ENCODE results near the gene PLXDC2.

Gene PLXDC2

DNA sequence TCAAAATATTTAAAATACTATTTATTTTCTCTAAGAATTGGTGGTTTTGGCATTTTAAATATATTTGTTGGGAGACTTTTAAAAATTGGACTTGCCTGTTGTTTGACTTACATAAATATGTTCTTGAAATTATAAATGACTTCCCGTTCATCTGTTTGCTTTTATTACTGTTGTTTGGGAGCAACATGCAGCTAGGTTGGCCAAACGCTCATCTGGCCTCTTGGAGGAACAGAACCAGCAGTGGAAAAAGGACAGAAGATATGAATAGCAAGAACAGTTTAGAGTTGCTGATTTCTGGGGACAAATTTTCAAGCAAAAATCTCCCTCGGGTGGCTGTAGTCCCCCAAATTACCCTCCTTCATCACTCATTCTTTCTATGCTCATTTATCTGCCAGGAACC lies 41.6 kb downstream of the PLXDC2 start:
- DNase-seq (ENCODE audit: low spot score), result no peak

DNA sequence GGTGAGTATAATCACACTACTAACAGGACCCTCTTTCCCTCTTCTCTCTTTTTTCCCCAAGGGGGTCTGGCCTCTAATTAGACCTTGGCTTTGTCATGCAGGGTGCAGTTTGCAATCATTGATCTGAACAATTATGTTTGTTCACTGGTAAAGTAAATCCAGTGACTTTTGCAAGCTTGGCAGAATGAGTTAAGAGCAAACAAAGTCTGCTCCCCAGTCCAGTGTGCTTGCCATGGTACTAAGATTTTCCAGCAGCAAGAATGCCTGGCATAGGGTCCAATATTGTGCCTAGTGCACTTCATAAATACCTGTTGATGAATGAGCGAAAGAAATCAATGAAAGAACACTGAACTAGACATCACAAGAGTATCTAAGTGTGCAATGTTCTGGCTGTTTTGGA lies 43.9 kb downstream of the PLXDC2 start:
- no peak for DNase-seq (ENCODE audit: low spot score)

DNA sequence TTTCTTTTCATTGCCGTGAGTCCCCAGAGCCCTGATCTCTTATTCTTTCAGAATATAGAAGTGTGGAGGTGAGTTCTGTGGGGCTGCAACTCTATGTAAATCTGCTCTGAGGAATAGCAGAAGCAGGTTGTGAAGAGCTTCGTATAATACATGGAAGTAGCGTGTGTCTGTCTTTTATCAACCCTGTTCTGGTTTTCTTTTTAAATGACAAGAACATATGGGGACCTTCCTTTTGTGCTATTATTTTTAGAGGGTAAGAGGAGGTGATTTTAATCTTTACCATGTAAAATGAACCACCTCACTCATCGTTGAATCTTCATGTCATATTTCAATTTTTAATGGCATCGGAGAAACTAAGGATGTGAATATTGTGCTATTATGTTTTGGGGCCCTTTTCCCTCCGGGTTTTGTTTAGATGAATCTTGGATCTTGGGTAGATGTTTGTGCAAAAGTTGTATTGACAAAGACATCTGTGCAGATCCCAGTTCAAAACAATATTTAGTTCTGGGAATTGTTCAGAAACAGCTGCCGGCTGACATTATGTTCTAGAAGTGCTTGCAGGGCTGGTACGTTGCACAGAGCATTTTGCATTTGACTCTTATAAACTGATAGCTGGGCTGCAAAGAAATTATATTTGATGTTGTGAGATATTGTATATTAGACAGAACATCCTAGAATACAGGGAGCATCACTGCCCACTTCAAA lies 46.7 kb downstream of the PLXDC2 start:
- DNase-seq (ENCODE audit: low spot score), result no peak

DNA sequence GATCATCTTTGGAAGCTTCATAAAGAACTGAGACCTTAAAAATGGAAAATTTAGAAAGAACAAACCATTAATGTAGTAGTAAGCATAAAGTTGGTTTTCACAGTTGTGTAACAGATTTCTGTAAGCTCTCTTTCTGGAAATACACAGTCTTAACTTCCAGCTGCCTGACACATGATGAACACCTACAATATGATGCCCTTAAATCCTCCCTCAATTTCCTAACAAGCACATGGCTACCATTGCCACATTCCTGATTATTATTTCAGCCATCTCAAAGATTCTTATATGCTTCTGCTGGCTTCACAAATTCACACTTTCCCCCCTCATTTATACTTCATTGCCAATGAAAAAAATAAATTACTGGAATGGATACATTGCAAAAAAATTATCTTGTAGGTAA lies 49.4 kb downstream of the PLXDC2 start:
- DNase-seq (ENCODE audit: low spot score), result no peak

DNA sequence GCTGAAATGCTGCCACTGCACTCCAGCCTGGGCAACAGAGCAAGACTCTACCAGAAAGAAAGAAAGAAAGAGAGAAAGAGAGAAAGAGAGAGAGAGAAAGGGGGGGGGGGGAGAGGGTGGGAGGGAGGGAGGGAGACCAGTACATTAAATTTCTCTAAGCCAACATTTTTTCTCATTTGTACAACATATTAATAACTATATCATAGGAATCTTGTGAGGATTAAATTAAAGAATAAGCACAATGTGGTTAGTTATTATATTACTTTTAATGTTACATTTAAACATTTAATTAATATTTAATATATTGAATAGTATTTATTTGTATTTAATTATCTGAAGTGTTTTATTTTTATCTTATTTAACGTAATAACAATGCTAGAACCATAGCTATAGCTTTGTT lies 53.1 kb downstream of the PLXDC2 start:
- no peak for DNase-seq (ENCODE audit: low spot score)

DNA sequence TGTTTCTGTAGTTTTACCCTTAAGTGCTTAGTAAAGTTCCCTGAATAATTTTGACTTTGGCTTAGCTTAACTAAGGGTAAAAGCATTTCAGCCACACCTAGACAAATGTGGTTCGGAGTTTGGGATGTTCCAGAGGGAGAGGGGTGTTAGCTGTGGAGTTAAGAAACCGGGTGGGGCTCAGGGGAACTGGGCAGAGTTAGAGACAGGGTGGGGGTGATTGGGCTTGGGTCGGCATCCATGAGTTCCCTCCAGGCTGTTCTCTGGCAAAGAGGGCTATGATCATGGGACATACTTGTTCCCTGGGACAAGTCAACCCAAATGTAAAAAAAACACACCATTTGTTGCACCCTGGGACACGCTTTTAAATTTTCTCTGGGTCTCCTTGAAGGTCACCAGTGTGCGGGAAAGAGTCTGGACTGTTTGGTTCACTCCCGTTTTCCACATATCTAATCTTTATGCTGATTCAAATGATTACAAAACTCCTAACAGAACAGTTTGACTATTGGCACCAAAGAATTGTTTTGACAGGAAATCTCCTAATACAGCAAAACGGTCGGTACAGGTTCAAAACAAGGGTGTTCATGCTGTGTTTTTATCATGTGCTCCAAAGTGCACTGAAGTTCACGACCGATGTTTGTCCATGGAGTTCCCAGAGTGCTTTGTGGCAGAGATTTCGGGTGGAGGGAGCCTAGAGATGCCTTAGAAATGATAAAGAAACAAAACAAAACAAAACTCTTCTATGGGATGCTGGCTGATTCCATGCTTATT lies 56.5 kb downstream of the PLXDC2 start:
- DNase-seq (ENCODE audit: low spot score), result no peak

DNA sequence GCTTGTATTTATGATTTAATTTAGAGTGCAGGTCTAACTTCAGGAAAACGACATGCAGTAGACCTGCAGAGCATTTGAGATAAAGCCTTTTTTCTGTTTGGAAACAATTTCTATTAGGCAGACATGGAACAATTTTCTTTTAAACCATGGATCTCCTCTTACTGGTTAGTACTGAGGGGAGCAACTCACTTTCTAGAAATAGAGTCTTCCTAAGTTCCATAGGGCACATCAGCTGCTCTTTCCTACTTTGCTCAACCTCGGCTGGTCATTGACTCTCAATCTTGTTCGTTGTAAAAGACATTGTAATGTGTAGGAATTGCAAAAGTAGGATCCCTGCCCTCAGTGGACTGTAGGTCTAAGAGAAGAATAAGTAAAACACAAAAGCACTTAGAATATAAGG lies 58.0 kb downstream of the PLXDC2 start:
- DNase-seq (ENCODE audit: low spot score), result no peak

DNA sequence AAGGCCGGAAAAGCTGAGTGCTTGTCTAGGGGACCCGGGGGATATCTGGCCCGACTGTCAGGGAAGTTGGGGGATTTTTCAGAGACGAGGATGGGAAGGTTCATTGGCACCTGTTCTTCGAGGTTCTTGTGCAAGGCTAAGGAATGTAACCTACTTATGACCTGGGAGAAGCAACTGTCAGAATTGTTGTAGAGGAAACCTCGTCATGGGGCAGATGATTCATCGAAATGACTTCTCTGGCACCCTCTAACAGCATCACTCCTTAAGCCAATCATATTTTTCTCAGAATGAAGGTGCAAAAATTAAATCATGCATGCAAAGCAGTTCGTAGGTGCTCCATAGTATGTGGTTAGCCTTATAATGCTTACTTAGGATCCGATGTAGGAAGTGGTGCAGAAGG lies 58.6 kb downstream of the PLXDC2 start:
- DNase-seq (ENCODE audit: low spot score), result no peak

DNA sequence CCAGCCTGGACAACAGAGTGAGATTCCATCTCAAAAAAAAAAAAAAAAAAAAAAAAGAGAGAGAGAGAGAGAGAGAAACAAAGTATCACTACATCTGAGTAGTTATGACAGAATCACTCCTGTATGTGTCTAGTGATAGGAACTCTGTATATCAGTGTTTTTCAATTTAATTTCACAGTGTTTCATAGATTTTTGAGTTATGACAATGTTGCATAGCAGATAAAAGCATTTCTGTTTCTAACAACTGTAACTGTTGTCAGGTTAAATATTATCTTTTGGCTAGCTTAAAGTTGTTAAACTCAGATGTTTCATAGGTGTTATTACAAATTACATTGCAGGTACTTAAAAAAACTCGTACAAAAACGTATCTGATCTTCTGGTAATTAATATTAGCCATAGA lies 60.3 kb downstream of the PLXDC2 start:
- DNase-seq (ENCODE audit: low spot score), result no peak

DNA sequence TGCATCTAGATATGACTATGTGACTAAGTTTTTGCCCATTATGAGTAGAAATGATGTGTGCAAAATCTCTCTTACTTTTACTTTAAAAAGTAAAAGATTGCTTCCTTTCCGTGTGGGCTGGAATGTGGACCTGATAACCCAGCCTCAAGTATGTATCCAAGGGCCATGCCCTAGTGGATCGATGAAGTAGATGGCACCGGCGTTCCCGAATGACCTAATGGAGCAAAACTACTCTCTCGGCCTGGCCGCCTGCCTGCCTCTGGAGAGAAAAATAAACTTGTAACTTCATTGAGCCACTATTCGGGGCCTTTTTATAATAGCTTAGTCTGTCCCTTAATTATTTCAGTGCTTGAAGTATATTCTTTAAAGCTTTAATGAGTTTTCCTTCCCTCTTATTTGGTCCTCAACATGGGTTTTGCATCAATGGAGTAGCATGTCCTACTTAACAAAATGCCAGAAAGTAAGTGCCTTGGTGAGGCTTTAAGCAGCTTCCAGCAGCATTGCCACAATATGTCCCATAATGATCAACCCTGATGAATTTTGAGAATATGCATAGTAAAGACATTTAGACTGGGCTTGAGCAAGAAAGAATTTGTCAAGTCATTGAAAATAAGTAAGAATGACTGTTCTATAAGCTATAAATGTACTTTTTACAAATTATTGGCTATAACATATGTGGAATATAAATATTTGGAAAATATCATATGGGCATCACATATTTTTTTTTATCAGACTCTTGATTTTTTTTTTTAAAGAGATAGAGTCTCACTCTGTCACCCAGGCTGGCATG lies 61.4 kb downstream of the PLXDC2 start:
- DNase-seq (ENCODE audit: low spot score), result no peak

DNA sequence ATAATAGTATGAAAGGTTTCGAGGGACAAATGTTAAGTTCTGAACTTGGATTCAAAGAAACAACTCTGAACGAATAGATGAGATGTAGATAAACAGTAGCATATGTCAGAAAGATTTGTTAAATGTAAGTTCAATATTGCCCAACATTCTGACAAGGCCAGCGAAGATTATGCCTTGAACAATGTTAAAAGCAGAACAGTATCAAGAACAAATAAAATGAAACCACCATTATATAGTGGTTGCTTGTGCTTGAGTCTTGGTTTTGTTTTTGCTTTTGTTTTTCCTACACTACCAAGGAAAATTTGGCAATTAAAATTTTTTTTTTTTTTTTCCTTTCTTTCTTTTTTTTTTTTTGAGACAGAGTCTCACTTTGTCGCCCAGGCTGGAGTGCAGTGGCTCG lies 66.4 kb downstream of the PLXDC2 start:
- DNase-seq (ENCODE audit: low spot score), result no peak

DNA sequence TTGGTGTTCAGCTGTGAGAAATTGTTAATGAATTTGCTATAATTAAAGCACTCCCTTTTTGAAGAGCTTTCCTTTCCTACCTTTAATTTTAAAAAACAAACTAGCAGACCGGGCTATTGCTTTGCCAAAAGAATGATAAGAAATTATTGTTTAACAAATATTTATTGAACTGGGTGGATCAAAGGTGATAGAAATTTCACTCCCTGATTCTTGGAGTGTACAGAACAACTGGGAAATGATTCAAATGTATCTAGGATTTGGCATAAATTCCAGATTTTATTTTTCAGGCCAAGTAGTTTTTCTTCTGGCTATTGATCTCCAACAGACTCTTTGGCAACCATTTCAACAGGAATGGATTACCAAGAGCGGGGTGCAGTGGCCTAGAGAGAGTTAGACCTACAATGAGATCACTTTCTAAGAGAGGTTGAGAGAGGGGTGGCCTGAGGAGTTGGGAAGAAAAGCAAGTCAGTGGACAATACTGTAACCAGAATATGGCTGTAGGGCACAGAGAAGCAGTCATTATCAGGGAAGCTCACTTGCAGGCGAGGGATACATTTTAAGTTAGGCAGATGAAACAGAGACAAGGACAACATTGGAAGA lies 71.9 kb downstream of the PLXDC2 start:
- no peak for DNase-seq (ENCODE audit: low spot score)

DNA sequence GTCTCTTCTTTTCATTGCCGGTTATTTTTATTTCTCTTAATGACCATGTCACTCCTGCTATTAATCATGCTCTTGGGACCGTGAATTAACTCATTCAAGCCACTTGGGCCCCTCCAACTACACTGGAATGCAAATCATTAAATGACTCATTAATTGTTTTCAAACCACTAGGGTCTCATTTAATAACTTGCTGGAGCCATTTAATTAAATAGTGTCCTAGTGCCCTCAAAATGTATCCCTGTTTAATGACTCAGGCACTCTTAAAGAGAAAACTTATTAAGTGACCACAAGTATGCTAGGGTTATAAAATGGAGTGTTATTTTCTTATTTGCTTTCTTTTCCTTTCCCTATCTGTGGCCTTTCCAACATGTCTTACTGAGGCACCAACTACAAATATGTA lies 73.0 kb downstream of the PLXDC2 start:
- no peak for DNase-seq (ENCODE audit: low spot score)

DNA sequence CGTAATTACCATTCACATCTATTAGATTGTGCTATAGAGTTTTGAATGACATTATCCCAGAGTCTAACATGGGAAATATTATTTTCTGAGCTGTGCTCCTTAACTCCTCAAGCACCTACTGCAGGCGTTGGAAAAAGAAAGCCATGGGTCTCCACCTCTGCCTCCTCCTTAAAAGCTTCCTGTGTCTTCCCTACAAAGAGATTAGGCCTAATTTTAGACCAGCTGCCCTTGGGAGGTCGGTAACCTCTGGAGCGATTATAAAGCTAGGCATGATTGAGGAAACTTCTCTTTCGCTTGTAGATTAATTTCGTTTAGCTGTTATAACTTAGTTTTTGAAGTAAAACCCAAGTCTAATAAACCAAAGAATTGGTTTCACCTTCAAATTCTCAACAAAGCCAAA lies 75.2 kb downstream of the PLXDC2 start:
- no peak for DNase-seq (ENCODE audit: low spot score)

DNA sequence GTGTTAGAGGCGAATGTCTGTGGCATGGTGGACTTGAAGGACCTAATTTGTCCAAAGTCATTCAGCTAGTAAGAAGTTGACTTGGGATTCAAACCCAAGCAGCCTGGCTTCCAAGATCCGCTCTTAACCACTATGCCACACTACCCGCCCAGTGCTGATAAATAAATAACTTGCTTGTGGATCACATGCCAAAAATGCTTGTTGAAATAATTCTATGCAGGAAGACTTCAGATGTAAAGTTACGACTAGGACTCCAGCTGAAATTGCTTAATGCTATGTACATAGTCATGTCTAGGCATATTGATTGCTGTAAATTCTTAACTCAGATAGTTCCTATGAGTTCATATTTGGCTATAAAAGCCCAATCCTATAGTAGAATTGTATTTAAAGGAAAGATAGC lies 76.0 kb downstream of the PLXDC2 start:
- DNase-seq (ENCODE audit: low spot score), result no peak

DNA sequence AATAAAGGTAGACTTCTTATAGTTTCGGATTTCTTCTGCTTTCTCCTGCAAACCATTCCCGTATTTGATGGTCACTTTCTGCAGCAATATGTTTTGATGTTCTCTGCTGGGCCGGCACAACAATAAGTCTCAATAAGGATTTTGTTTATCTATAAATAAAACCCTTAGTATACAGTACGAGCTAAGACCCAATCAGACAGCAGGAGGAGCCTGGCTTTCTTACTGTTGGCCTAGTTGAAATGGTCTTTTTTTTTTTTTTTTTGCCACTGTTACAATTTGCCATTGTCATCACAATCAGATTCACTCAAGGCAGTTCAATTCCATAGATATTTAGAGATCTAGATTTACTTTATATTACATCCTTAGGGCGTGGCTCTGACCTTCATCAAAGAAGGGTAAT lies 76.4 kb downstream of the PLXDC2 start:
- no peak for DNase-seq (ENCODE audit: low spot score)

DNA sequence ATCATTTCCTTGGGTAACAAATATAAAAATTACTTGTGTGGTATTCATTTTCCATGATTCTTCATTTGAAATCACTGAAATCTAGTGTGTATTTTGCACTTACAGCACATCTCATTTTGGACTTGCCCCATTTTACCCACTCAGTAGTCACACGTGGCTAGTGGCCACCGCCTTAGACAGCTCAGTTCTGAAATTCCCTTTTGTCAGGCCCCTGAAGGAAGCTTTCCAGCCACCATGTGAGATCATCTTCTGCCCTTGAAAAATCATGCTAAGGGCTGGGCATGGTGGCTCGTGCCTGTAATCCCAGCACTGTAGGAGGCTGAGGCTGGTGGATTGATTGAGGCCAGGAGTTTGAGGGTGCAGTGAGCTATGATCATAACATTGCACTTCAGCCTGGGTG lies 79.3 kb downstream of the PLXDC2 start:
- DNase-seq (ENCODE audit: low spot score), result no peak

DNA sequence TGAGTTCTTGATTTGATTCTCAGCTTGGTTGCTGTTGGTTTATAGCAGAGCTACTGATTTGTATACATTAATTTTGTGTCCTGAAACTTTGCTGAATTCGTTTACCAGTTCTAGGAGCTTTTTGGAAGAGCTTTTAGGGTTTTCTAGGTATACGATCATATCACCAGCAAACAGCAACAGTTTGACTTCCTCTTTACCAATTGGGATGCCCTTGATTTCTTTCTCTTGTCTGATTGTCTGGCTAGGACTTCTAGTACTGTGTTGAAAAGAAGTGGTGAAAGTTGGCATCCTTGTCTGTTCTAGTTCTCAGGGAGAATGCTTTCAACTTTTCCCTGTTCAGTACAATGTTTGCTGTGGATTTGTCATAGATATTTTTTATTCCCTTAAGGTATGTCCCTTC lies 86.2 kb downstream of the PLXDC2 start:
- no peak for DNase-seq (ENCODE audit: low spot score)

DNA sequence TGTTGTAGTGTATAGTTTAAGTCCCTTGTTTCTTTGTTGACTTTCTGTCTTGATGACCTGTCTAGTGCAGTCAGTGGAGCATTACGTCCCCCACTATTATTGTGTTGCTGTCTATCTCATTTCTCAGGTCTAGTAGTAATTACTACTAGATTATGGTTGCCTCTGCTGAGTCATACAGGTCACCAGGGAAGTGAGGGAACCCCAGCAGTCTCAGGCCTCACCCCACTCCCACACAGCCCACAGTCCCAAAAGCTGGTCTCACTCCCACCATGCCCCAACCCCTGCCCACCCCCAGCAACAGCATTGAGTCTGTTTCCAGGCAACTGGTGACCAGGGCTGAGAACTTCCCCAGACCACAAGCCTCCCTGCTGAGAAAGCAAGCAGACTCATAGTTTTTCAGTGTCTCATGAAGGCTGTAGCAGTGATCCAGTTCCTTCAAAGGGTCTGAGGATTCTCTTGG lies 88.0 kb downstream of the PLXDC2 start:
- DNase-seq (ENCODE audit: low spot score), result no peak

DNA sequence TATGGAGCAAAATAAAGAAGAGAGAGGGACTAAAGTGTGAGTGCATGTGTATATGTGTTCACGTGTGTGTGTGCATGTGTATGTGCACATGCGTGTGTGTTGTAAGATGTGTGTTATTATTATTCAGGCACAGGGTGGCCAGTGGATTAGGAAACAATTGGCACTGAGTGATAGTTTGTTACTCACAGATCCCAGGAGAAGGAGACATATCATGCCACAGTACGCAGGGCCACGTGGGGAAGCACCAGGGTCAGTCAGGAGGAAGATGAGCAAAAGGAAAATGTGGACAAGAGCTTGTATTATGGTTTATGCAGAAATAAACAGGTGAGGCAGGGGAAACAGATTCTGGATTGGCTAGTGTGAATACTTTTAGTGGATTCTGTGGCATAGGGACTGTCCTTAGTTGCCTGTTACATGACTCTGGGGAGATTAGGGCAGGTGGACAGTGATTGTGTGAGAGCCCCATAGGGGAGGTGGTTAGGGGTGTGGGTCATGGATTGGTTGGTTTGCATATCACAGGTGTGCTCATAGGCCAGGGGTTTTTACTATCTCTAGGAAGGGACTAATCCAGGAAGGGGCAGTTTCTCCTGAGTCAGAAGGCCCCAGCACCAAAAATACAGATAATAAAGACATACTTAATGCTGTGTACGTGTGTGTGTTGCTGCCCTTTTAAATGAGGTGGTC lies 90.0 kb downstream of the PLXDC2 start:
- no peak for DNase-seq (ENCODE audit: low spot score)

DNA sequence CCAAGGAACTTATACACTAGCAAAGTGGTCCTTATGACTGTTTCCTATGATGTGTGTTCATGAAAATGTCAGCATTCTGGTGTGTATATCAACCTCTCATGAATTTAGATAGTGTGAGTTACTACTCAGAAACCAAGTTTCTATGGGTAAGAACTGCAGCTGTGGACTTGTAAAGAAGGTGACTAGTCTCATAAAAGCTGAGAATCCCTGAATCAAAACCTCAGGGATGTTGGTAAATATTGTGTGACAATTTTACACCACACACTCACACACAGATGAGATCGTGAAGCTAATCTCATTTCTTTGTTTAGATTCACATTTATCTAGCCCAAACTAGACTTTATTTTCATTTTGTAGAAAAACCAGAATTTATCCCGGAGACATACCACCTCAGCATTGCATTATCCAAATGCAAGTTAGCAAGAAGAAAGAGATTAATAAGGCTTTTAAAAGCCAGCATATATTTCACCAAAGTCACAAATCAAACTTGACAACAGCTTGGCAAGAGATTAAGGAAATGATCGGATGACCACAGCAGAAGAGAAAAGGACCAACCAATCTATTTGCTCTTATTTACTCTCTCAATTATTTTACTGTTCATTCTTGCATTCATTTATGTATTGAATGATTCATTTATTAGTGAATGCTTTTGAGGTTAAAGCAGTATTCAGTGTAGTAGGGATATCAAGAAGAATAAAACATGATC lies 92.9 kb downstream of the PLXDC2 start:
- no peak for DNase-seq (ENCODE audit: low spot score)

All from Ammon's horn (tissue), 1 donor.